Liver (tissue), 9 donors: ENCODE data around the gene UPF3A. TPM values are rescaled to one million over a fixed set of nuclear protein-coding genes. Genes with fewer than 3 reads are reported as not detected.

Experiments used
- DNase-seq: peaks from one replicate; pipeline ENCODE4 v3.0.0-alpha.2; 2017; ENCODE audit warnings: low spot score
- H3K27ac ChIP-seq, 2 donors: one replicate each; pipeline ENCODE4 v1.7.0; 2013; ENCODE audit warnings: inconsistent platforms in 2 of 2, low read length in 2 of 2, control low read depth in 1 of 2, low read depth in 1 of 2, mild to moderate bottlenecking in 1 of 2
- H3K27me3 ChIP-seq, 4 donors: one replicate each; pipeline versions ENCODE4 v1.6.1 to v1.7.0; 2013; ENCODE audit warnings: low read length in 3 of 4, inconsistent platforms in 1 of 4, mild to moderate bottlenecking in 1 of 4, moderate library complexity in 1 of 4; ENCODE audit not compliant: control insufficient read depth in 4 of 4, insufficient read depth in 4 of 4
- H3K36me3 ChIP-seq, 4 donors: one replicate each; pipeline versions ENCODE4 v1.6.1 to v1.7.0; 2013; ENCODE audit warnings: low read length in 3 of 4, mild to moderate bottlenecking in 3 of 4, low read depth in 1 of 4, moderate library complexity in 1 of 4; ENCODE audit not compliant: control insufficient read depth in 4 of 4, insufficient read depth in 3 of 4
- H3K4me1 ChIP-seq, 4 donors: one replicate each; pipeline versions ENCODE4 v1.6.1 to v1.7.0; 2013; ENCODE audit warnings: low read length in 3 of 4, mild to moderate bottlenecking in 3 of 4, moderate library complexity in 1 of 4; ENCODE audit not compliant: control insufficient read depth in 4 of 4, insufficient read depth in 4 of 4
- H3K4me3 ChIP-seq, 3 donors: one replicate each; pipeline versions ENCODE4 v1.6.1 to v1.7.0; 2013; ENCODE audit warnings: low read length in 3 of 3, control low read depth in 1 of 3, low read depth in 1 of 3, mild to moderate bottlenecking in 1 of 3
- H3K9ac ChIP-seq, 2 donors: one replicate each; pipeline ENCODE4 v1.7.0; 2013; ENCODE audit warnings: low read length in 2 of 2, mild to moderate bottlenecking in 2 of 2, moderate library complexity in 2 of 2, control low read depth in 1 of 2, low read depth in 1 of 2
- H3K9me3 ChIP-seq, 4 donors: one replicate each; pipeline versions ENCODE4 v1.6.1 to v1.7.0; 2013; ENCODE audit warnings: low read length in 3 of 4; ENCODE audit not compliant: control insufficient read depth in 4 of 4
- ATF3 ChIP-seq: IDR thresholded peaks from 2 replicates; pipeline ENCODE4 v1.6.1; 2016; ENCODE audit warnings: antibody characterized with exemption
- EGR1 ChIP-seq, 2 donors: IDR thresholded peaks; 2 replicates each; pipeline ENCODE4 v1.6.1; 2016 to 2018; ENCODE audit warnings: antibody characterized with exemption in 2 of 2, low read depth in 2 of 2
- GABPA ChIP-seq, 2 donors: IDR thresholded peaks in 1 of 2; conservative IDR thresholded peaks in 1 of 2; 2 replicates each; pipeline ENCODE4 v1.6.1; 2016; ENCODE audit warnings: antibody characterized with exemption in 2 of 2, mild to moderate bottlenecking in 1 of 2, moderate library complexity in 1 of 2
- HNF4A ChIP-seq, 2 donors: conservative IDR thresholded peaks; 2 replicates each; pipeline ENCODE4 v1.6.1; 2016; ENCODE audit warnings: antibody characterized with exemption in 2 of 2, mild to moderate bottlenecking in 2 of 2
- NR2F2 ChIP-seq: IDR thresholded peaks from 2 replicates; pipeline ENCODE4 v1.6.1; 2016; ENCODE audit warnings: antibody characterized with exemption
- RAD21 ChIP-seq, 2 donors: IDR thresholded peaks; 2 replicates each; pipeline ENCODE4 v1.6.1; 2016; ENCODE audit warnings: antibody characterized with exemption in 2 of 2, mild to moderate bottlenecking in 2 of 2
- RXRA ChIP-seq, 2 donors: IDR thresholded peaks; 2 replicates each; pipeline ENCODE4 v1.6.1; 2017 to 2018; ENCODE audit warnings: antibody characterized with exemption in 2 of 2, mild to moderate bottlenecking in 1 of 2
- SP1 ChIP-seq: IDR thresholded peaks from 2 replicates; pipeline ENCODE4 v1.6.1; 2018; ENCODE audit warnings: antibody characterized with exemption, mild to moderate bottlenecking
- ZBTB33 ChIP-seq: IDR thresholded peaks from 2 replicates; pipeline ENCODE4 v1.6.1; 2016; ENCODE audit warnings: antibody characterized with exemption
- WGBS: extraction: QIAGEN DNeasy Blood & Tissue Kit; methylation state at CpG from one replicate; pipeline ENCODE4 v1.1.7; 2013; 5-methylcytosine and 5-hydroxymethylcytosine counted together
- polyA plus RNA-seq, 2 donors: library from polyadenylated mRNA; stranded (reverse) in 1 of 2; unstranded in 1 of 2; fragments of 200-250 nt in 1 of 2; fragments of >200 nt in 1 of 2; fragmentation: Nextera tagmentation in 1 of 2; extraction: Ambion mirVana in 1 of 2; gene quantifications; one replicate each; pipeline versions ENCODE4 v1.2.1 to v1.2.3, GENCODE V29; 2013 to 2015
- total RNA-seq, 2 donors: library from RNA; depleted of rRNA; stranded (reverse); fragments of >200 nt; gene quantifications; one replicate each; pipeline ENCODE4 v1.2.3, GENCODE V29; 2014
- TF ChIP-seq, protein P1 (sequence below): fragments of 150-350 bp; IDR thresholded peaks from 2 replicates; pipeline ENCODE4 v1.5.1; 2017; ENCODE audit warnings: improper control_type of control experiment, low read depth, low read length; ENCODE audit not compliant: missing input control
- TF ChIP-seq, protein P2 (sequence below): IDR thresholded peaks from 2 replicates; pipeline ENCODE4 v1.6.1; 2016; ENCODE audit warnings: antibody characterized with exemption, mild to moderate bottlenecking
- donor health status: healthy.
- donor health status: healthy.
- donor health status: healthy.
- donor health status: healthy.
- donor health status: healthy.

The UPF3A gene
- total RNA-seq (10 to 100 TPM; 12.0 to 22.3 TPM), polyA plus RNA-seq (10 to 100 TPM; 11.0 to 26.5 TPM)

DNA sequence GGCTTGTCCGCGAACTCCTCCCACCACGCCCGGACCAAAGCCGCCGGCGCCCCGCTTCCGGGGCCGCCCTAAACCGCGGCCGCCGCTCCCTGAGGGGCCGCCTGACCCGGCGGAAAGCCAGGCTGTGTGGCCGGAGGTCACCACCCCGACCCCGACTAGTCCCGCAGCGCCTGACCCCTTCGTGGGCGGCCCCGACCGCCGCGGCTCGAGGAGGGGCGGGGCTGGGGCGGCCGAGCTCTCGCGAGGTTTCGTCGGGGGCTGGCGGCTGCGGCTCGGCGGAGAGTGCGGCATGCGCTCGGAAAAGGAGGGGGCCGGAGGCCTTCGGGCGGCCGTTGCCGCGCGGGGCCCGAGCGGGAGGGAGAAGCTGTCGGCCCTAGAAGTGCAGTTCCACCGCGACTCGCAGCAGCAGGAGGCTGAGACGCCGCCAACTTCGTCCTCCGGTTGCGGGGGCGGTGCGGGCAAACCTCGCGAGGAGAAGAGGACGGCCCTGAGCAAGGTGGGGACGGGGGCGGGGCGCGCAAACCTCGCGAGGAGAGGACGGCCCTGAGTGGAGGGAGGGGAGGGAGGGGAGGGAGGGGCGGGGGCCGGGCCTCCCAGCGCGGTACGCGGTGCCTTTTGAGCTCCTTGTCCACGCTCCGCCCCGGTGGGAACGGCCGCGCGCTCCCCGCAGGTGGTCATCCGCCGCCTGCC lies at the start of gene UPF3A:
Gene UPF3A (plus strand): TSS at position 251 of the 690 bp plus-strand sequence. CDS start 39 bp downstream, at position 290.
- no peaks in the 10 kb centered on the region for H3K27me3 ChIP-seq
- DNase-seq: peak; percentile 96
- no peaks in the 10 kb centered on the region for H3K9me3 ChIP-seq
- peaks cover 2 to 8% (median 4%) of the 10 kb centered on the region in 4 donors for H3K36me3 ChIP-seq
- under 1% methylated on average over 88 of the region's 89 CpGs for WGBS
- H3K27ac ChIP-seq: peak within 1 kb of the TSS; percentile 93 to 98
- TF ChIP-seq GABPA (IDR thresholded peaks at IDR 0.05 in 1 of 2, conservative IDR thresholded peaks at IDR 0.05 in 1 of 2) (peak in 1 of 2 donors; percentile 71), ZBTB33 (peak; percentile 98), SP1 (peak; percentile 49), RXRA (IDR thresholded peaks at IDR 0.05) (peak in 1 of 2 donors; percentile 39), EGR1 (IDR thresholded peaks at IDR 0.05; ENCODE audit: low read depth in 2 of 2) (peak; percentile 96 to 98), HNF4A (conservative IDR thresholded peaks at IDR 0.05) (no peak), RAD21 (IDR thresholded peaks at IDR 0.05) (no peak), NR2F2 (peak; percentile 51), ATF3 (no peak)
- H3K4me1 ChIP-seq: peaks cover 3 to 18% (median 12%) of the 10 kb centered on the region in 4 donors
- H3K9ac ChIP-seq: peak within 1 kb of the TSS; percentile 51 to 91
- H3K4me3 ChIP-seq: peak within 1 kb of the TSS; percentile 92 to 99 (median 97)

DNA sequence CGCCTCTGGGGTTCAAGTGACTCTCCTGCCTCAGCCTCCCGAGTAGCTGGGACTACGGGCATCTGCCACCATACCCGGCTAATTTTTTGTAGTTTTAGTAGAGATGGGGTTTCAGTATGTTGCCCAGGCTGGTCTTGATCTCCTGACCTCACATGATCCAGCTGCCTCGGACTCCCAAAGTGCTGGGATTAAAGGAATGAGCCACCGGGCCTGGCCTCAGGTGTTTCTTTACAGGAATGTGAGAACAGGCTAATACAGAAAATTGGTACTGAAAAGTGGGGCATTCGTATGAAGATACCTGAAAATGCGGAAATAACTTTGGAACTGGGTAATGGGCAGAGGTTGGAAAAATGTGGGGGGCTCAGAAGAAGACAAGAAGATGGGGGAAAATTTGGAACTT lies 49.5 kb upstream of the UPF3A start:
- TF ChIP-seq, protein P1, sequence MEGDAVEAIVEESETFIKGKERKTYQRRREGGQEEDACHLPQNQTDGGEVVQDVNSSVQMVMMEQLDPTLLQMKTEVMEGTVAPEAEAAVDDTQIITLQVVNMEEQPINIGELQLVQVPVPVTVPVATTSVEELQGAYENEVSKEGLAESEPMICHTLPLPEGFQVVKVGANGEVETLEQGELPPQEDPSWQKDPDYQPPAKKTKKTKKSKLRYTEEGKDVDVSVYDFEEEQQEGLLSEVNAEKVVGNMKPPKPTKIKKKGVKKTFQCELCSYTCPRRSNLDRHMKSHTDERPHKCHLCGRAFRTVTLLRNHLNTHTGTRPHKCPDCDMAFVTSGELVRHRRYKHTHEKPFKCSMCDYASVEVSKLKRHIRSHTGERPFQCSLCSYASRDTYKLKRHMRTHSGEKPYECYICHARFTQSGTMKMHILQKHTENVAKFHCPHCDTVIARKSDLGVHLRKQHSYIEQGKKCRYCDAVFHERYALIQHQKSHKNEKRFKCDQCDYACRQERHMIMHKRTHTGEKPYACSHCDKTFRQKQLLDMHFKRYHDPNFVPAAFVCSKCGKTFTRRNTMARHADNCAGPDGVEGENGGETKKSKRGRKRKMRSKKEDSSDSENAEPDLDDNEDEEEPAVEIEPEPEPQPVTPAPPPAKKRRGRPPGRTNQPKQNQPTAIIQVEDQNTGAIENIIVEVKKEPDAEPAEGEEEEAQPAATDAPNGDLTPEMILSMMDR: no peak
- DNase-seq: no peak
- Histone ChIP-seq H3K9ac (no peak overlapping the region), H3K4me1 (peaks cover 19 to 37% (median 26%) of the 10 kb centered on the region in 4 donors), H3K9me3 (no peaks in the 10 kb centered on the region), H3K4me3 (no peak overlapping the region), H3K27ac (no peak overlapping the region), H3K36me3 (no peaks in the 10 kb centered on the region), H3K27me3 (no peaks in the 10 kb centered on the region)
- 87% methylated on average over 8 of the region's 8 CpGs for WGBS

- Histone ChIP-seq H3K36me3 (peaks cover 2 to 18% (median 17%) of the 10 kb centered on the region in 4 donors), H3K4me3 (peak overlapping the region in 2 of 3 donors; percentile 19 to 99)
- 75% methylated on average over 4 of the region's 4 CpGs for WGBS
These were observed 47.1 kb upstream of the UPF3A start for GRCh38 chr13:114234266-114234644.

More at GRCh38 chr13:114234266-114234644, 47.1 kb upstream of the UPF3A start:
- Histone ChIP-seq H3K9me3 (no peaks in the 10 kb centered on the region), H3K4me1 (peaks cover 6 to 18% (median 7%) of the 10 kb centered on the region in 4 donors), H3K27ac (peak overlapping the region; percentile 82 to 84), H3K27me3 (no peaks in the 10 kb centered on the region), H3K9ac (no peak overlapping the region)
- TF ChIP-seq, protein P2, sequence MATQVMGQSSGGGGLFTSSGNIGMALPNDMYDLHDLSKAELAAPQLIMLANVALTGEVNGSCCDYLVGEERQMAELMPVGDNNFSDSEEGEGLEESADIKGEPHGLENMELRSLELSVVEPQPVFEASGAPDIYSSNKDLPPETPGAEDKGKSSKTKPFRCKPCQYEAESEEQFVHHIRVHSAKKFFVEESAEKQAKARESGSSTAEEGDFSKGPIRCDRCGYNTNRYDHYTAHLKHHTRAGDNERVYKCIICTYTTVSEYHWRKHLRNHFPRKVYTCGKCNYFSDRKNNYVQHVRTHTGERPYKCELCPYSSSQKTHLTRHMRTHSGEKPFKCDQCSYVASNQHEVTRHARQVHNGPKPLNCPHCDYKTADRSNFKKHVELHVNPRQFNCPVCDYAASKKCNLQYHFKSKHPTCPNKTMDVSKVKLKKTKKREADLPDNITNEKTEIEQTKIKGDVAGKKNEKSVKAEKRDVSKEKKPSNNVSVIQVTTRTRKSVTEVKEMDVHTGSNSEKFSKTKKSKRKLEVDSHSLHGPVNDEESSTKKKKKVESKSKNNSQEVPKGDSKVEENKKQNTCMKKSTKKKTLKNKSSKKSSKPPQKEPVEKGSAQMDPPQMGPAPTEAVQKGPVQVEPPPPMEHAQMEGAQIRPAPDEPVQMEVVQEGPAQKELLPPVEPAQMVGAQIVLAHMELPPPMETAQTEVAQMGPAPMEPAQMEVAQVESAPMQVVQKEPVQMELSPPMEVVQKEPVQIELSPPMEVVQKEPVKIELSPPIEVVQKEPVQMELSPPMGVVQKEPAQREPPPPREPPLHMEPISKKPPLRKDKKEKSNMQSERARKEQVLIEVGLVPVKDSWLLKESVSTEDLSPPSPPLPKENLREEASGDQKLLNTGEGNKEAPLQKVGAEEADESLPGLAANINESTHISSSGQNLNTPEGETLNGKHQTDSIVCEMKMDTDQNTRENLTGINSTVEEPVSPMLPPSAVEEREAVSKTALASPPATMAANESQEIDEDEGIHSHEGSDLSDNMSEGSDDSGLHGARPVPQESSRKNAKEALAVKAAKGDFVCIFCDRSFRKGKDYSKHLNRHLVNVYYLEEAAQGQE: no peak
- TF ChIP-seq SP1 (no peak), HNF4A (conservative IDR thresholded peaks at IDR 0.05) (no peak)
- no peak for DNase-seq
